Esophagus muscularis mucosa (tissue), 4 donors: Measurements from ENCODE around the gene PDS5B. TPM values are rescaled to one million over a fixed set of nuclear protein-coding genes. Genes with fewer than 3 reads are reported as not detected.

Source experiments
- DNase-seq: peaks from one replicate; pipeline ENCODE4 v3.0.0-alpha.2; 2017; ENCODE audit errors: extremely low spot score
- H3K27ac ChIP-seq, 4 donors: fragments of 200-600 bp; sonication (generic); replicated peaks in 1 of 4; 1 replicate in 3 of 4; 2 replicates in 1 of 4; pipeline ENCODE4 v1.5.1; 2016 to 2019; ENCODE audit warnings: mild to moderate bottlenecking in 1 of 4
- H3K27me3 ChIP-seq, 4 donors: fragments of 200-600 bp; sonication (generic); one replicate each; pipeline versions ENCODE4 v1.5.1 to v1.6.0; 2016 to 2019
- H3K36me3 ChIP-seq, 4 donors: fragments of 200-600 bp; sonication (generic); one replicate each; pipeline ENCODE4 v1.5.1; 2016 to 2019
- H3K4me1 ChIP-seq, 4 donors: fragments of 200-600 bp; sonication (generic); one replicate each; pipeline ENCODE4 v1.5.1; 2016 to 2019
- H3K4me3 ChIP-seq, 4 donors: fragments of 200-600 bp; sonication (generic); 1 replicate in 2 of 4; 2 replicates in 2 of 4; pipeline ENCODE4 v1.5.1; 2016 to 2019; ENCODE audit warnings: mild to moderate bottlenecking in 4 of 4, moderate library complexity in 1 of 4
- H3K9me3 ChIP-seq, 4 donors: fragments of 200-600 bp; sonication (generic); 1 replicate in 3 of 4; 2 replicates in 1 of 4; pipeline ENCODE4 v1.5.1; 2016 to 2019
- EP300 ChIP-seq: sonication (generic); formaldehyde crosslinking; IDR thresholded peaks from one replicate; pipeline ENCODE4 v1.6.1; 2017; ENCODE audit warnings: antibody characterized with exemption
- POLR2A ChIP-seq: fragments of 450-650 bp; IDR thresholded peaks from one replicate; pipeline ENCODE4 v1.6.1; 2017; ENCODE audit warnings: antibody characterized with exemption, moderate library complexity, mild to moderate bottlenecking, low read depth
- POLR2AphosphoS5 ChIP-seq, 2 donors: sonication (generic); formaldehyde crosslinking; IDR thresholded peaks; one replicate each; pipeline ENCODE4 v1.6.1; 2017; ENCODE audit warnings: antibody characterized with exemption in 2 of 2
- WGBS: methylation state at CpG from one replicate; pipeline ENCODE4 v1.1.5; 2018; 5-methylcytosine and 5-hydroxymethylcytosine counted together
- intact Hi-C: fragments of 100-400 bp; cut with DNase I; formaldehyde crosslinking; loops from one replicate; pipeline ENCODE4 v1.15.1; 2023
- total RNA-seq, 4 donors: library from RNA; depleted of rRNA; stranded (reverse); fragments of >200 nt; gene quantifications; one replicate each; pipeline versions ENCODE4 v1.1.0 to v1.2.1, GENCODE V29; 2016
- TF ChIP-seq, protein P1 (sequence below), 3 experiments: fragments of 200-600 bp in 2 of 3; fragments of 450-650 bp in 1 of 3; sonication (generic) in 2 of 3; IDR thresholded peaks; one replicate each; pipeline ENCODE4 v1.5.1; 2017 to 2019; ENCODE audit warnings: antibody characterized with exemption in 3 of 3, mild to moderate bottlenecking in 2 of 3, moderate library complexity in 1 of 3

Gene PDS5B
- total RNA-seq, 4 donors from 2014 or later = 33.1 to 58.6 (median 42.4) TPM

DNA sequence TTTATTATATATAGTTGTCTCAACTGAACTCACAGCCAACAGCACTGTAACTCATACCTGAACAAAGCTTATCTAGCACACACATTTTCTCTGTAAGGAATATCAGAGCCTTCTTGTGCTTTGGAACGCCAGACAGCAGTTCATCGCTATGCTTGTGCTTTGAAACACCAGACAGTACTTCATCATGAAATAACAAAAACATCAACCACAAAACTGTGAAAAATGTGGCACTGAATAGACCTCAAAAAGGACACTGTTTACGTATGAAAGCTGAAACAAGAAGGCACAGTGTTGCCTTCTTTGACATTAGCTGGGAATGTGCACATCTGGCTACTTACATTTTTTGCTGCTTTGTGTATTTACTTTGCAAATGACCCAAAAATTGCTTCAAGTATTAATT lies 160.2 kb downstream of the PDS5B start:
- no peak for DNase-seq
- 94% methylated on average over 3 of the region's 3 CpGs for WGBS
- H3K36me3 ChIP-seq = peaks cover 0 to 29% (median 24%) of the 10 kb centered on the region in 4 donors
- no peak overlapping the region for H3K4me3 ChIP-seq
- no peaks in the 10 kb centered on the region for H3K4me1 ChIP-seq
- intact Hi-C loops = no loop called here
- H3K27ac ChIP-seq = no peak overlapping the region
- no peaks in the 10 kb centered on the region for H3K27me3 ChIP-seq
- no peaks in the 10 kb centered on the region for H3K9me3 ChIP-seq
- TF ChIP-seq, protein P1, sequence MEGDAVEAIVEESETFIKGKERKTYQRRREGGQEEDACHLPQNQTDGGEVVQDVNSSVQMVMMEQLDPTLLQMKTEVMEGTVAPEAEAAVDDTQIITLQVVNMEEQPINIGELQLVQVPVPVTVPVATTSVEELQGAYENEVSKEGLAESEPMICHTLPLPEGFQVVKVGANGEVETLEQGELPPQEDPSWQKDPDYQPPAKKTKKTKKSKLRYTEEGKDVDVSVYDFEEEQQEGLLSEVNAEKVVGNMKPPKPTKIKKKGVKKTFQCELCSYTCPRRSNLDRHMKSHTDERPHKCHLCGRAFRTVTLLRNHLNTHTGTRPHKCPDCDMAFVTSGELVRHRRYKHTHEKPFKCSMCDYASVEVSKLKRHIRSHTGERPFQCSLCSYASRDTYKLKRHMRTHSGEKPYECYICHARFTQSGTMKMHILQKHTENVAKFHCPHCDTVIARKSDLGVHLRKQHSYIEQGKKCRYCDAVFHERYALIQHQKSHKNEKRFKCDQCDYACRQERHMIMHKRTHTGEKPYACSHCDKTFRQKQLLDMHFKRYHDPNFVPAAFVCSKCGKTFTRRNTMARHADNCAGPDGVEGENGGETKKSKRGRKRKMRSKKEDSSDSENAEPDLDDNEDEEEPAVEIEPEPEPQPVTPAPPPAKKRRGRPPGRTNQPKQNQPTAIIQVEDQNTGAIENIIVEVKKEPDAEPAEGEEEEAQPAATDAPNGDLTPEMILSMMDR (IDR thresholded peaks at IDR 0.05) = no peak
- TF ChIP-seq EP300 = no peak
- no peak for TF ChIP-seq POLR2A
- TF ChIP-seq POLR2AphosphoS5 (IDR thresholded peaks at IDR 0.05) = no peak

DNA sequence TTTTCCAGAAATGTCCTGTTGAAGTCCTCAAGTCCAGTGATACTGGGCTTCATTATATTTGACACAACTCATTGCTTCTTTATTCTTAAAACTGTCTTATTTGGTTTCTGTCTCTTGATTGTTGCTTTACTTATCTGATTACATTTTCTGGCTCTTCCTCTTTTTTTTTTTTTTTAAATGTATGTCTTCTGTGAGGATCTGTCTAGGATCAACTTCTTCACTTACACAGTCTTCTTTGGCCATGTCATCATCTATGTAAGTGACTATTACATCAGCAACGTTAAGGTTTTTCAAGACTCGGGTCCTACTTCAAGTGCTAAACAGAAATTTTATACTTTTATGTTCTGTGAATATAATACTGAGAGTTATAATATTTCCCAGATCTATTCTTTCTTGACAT lies 162.1 kb downstream of the PDS5B start:
- H3K4me3 ChIP-seq = no peak overlapping the region
- no peak for DNase-seq
- no peaks in the 10 kb centered on the region for H3K4me1 ChIP-seq
- no peaks in the 10 kb centered on the region for H3K9me3 ChIP-seq
- H3K27me3 ChIP-seq = no peaks in the 10 kb centered on the region
- H3K36me3 ChIP-seq = peaks cover 0 to 27% (median 22%) of the 10 kb centered on the region in 4 donors
- 83% methylated on average over 2 of the region's 2 CpGs for WGBS
- no peak overlapping the region for H3K27ac ChIP-seq
- no peak for TF ChIP-seq POLR2A
- TF ChIP-seq POLR2AphosphoS5 (IDR thresholded peaks at IDR 0.05) = no peak
- no peak for TF ChIP-seq EP300
- TF ChIP-seq, protein P1 (IDR thresholded peaks at IDR 0.05) = no peak
- intact Hi-C loops = no loop called here

DNA sequence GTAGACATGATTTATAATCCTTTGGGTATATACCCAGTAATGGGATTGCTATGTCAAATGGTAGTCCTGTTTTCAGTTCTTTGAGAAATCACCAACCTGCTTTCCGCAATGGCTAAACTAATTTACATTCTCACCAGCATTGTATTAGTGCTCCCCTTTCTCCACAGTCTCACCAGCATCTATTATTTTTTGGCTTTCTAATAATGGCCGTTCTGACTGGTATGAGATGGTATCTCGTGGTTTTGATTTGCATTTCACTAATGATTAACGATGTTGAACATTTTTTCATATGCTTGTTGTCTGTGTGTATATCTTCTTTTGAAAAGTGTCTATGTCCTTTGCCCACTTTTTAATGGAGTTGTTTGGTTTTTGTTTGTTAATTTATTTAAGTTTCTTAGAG lies 165.1 kb downstream of the PDS5B start:
- Histone ChIP-seq H3K27ac (no peak overlapping the region), H3K36me3 (peaks cover 0 to 38% (median 20%) of the 10 kb centered on the region in 4 donors), H3K4me1 (no peaks in the 10 kb centered on the region), H3K9me3 (no peaks in the 10 kb centered on the region), H3K27me3 (no peaks in the 10 kb centered on the region), H3K4me3 (no peak overlapping the region)
- TF ChIP-seq, protein P1 (IDR thresholded peaks at IDR 0.05) = no peak
- TF ChIP-seq EP300 (no peak), POLR2AphosphoS5 (IDR thresholded peaks at IDR 0.05) (no peak), POLR2A (no peak)
- DNase-seq = no peak
- intact Hi-C loops = no loop called here
- WGBS = 97% methylated on average over 4 of the region's 4 CpGs

DNA sequence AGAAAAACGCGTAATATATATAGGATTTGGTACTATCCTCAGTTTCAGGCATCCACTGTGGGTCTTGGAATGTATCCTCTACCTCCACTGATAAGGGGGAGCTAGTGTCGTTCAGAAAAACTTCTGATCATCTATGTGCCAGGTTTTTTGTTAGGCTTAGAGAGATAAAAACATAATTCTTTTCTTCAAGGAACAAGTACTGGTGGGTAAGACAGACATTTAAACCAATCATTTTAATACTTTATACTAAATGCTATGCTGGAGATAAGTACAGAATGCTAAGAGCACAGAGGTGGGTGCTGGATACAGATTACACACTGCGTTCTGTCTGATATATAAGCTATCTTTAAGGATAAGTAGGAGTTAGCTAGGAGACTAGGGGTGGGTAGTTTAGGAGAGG lies 166.1 kb downstream of the PDS5B start:
- no peak for TF ChIP-seq POLR2AphosphoS5 (IDR thresholded peaks at IDR 0.05)
- TF ChIP-seq POLR2A = no peak
- TF ChIP-seq, protein P1 (IDR thresholded peaks at IDR 0.05) = no peak
- no peak for TF ChIP-seq EP300
- H3K27me3 ChIP-seq = no peaks in the 10 kb centered on the region
- H3K4me3 ChIP-seq = no peak overlapping the region
- no peak overlapping the region for H3K27ac ChIP-seq
- DNase-seq = no peak
- WGBS = 97% methylated on average over 4 of the region's 4 CpGs
- intact Hi-C loops = no loop called here
- peaks cover 0 to 28% (median 12%) of the 10 kb centered on the region in 4 donors for H3K36me3 ChIP-seq
- H3K9me3 ChIP-seq = no peaks in the 10 kb centered on the region
- H3K4me1 ChIP-seq = no peaks in the 10 kb centered on the region

DNA sequence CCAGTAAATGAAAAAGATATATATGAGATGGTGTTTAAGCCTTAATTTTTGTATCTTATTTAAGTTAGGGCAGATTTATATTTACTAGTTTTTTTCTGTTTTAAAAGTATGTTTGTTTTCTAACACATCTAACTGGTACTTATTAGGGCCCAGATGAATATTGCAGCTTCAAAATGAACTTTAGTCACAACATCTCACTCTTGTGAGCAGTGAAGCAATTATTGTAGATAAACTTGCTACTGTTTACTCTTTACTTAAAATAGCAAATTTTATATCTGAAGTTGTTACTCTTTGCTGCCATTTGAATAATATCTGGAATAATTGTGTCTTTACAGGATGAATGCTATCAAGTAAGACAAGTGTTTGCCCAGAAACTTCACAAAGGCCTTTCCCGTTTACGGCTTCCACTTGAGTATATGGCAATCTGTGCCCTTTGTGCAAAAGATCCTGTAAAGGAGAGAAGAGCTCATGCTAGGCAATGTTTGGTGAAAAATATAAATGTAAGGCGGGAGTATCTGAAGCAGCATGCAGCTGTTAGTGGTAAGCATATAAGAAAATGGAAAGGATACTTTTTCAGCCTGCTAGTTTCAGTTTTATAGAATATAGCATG lies 166.8 kb downstream of the PDS5B start:
- no peak for DNase-seq
- Histone ChIP-seq H3K27me3 (no peaks in the 10 kb centered on the region), H3K4me3 (no peak overlapping the region), H3K9me3 (no peaks in the 10 kb centered on the region), H3K36me3 (peaks cover 0 to 23% (median 8%) of the 10 kb centered on the region in 4 donors), H3K4me1 (no peaks in the 10 kb centered on the region), H3K27ac (no peak overlapping the region)
- no peak for TF ChIP-seq EP300
- no peak for TF ChIP-seq POLR2AphosphoS5 (IDR thresholded peaks at IDR 0.05)
- TF ChIP-seq, protein P1 (IDR thresholded peaks at IDR 0.05) = no peak
- TF ChIP-seq POLR2A = no peak
- WGBS = 95% methylated on average over 3 of the region's 3 CpGs
- intact Hi-C loops = no loop called here
